Cardiac fibroblast (primary cell): ENCODE measurements around the gene INSL3.
A peak's percentile ranks its signal among the peaks of the same experiment; 100 is the strongest.

Source experiments
- DNase-seq, 2 donors: peaks; one replicate each; pipeline versions ENCODE4 v3.0.0 to v3.0.0-alpha.2; 2010; ENCODE audit warnings: low read depth in 2 of 2
- H3K4me3 ChIP-seq, 2 donors: replicated peaks in 1 of 2; 1 replicate in 1 of 2; 2 replicates in 1 of 2; pipeline ENCODE4 v1.5.1; 2011; ENCODE audit warnings: low read depth in 2 of 2, low read length in 2 of 2, mild to moderate bottlenecking in 2 of 2, moderate library complexity in 1 of 2
- CTCF ChIP-seq: IDR thresholded peaks from one replicate; pipeline ENCODE4 v1.5.1; 2011; ENCODE audit warnings: low read depth, mild to moderate bottlenecking, low read length, inconsistent platforms

The INSL3 gene

GRCh38 chr19:17821190-17821589 is at the start of gene INSL3:
Gene INSL3, minus strand, starts transcription at chr19:17821519. Its CDS starts 13 bp downstream, at chr19:17821506.
- H3K4me3 ChIP-seq, result no peak within 1 kb of the TSS
- no peak for TF ChIP-seq CTCF
- no peak for DNase-seq

GRCh38 chr19:17869114-17869608 is 47.8 kb upstream of the INSL3 start:
- DNase-seq, result no peak
- TF ChIP-seq CTCF, result no peak
- H3K4me3 ChIP-seq, result no peak overlapping the region

- H3K4me3 ChIP-seq, result no peak overlapping the region
- no peak for DNase-seq
- no peak for TF ChIP-seq CTCF
Observed at GRCh38 chr19:17868669-17869068, 47.4 kb upstream of the INSL3 start.

- no peak for TF ChIP-seq CTCF
Observed at GRCh38 chr19:17866964-17867486, 45.7 kb upstream of the INSL3 start.

GRCh38 chr19:17866312-17866963 is 45.1 kb upstream of the INSL3 start:
- H3K4me3 ChIP-seq, result no peak overlapping the region
- DNase-seq, result no peak
- TF ChIP-seq CTCF, result no peak

More at GRCh38 chr19:17866964-17867486, 45.7 kb upstream of the INSL3 start:
- no peak for DNase-seq
- H3K4me3 ChIP-seq, result no peak overlapping the region

- TF ChIP-seq CTCF, result no peak
Observed at GRCh38 chr19:17865364-17866311, 44.3 kb upstream of the INSL3 start.

More at GRCh38 chr19:17865364-17866311, 44.3 kb upstream of the INSL3 start:
- no peak overlapping the region for H3K4me3 ChIP-seq
- DNase-seq, result peak in 1 of 2 donors; percentile 27
